GM21515 (cell line): ENCODE data around the gene IL18.
"Not testable (repeated sequence)": the region's sequence is repeated elsewhere in the genome, so short reads cannot be mapped to it uniquely, and the experiment has no call there.

ENCODE experiments used
- ATAC-seq: cut with Tn5 transposase; IDR thresholded peaks from one replicate; pipeline ENCODE4 v1.9.1; 2021; ENCODE audit not compliant: unreplicated experiment

IL18 gene

DNA sequence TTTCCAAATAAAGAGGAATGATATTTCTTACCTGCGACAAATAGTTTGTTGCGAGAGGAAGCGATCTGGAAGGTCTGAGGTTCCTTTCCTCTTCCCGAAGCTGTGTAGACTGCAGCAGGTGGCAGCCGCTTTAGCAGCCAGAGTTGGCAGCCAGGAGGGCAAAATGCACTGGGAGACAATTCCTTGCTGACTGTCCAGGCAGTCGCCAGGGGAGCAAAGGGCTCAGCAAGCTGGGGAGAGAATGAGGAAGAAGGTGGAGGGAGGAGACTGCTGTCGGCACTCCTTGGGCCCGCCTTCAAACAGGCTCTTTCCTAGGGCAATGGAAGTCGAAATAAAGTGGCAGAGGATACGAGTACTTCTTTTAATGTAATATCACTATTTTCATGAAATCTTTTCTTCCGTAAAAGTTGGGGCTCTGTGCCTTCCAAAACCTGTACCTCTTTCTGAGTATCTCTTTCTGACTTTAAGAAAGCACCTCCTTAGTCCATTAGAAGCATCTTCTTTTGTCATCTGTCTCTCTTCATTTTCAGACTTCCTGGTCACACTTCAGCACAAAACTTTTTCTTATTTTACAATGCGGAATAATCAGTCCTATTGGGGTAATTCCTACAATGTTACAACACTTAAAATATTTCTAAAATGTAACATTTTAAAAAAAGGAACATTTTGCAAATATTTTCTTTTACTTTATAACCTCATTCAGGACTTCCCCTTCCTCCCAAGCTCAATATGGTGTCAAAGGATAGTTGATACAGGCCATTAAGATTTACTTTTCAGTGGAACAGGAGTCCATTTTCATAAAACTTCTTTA is at the start of gene IL18:
Gene IL18, minus strand, starts transcription at position 220 of the 811 bp plus-strand sequence. CDS start 9,041 bp downstream, outside the sequence.
- ATAC-seq, result no peak

DNA sequence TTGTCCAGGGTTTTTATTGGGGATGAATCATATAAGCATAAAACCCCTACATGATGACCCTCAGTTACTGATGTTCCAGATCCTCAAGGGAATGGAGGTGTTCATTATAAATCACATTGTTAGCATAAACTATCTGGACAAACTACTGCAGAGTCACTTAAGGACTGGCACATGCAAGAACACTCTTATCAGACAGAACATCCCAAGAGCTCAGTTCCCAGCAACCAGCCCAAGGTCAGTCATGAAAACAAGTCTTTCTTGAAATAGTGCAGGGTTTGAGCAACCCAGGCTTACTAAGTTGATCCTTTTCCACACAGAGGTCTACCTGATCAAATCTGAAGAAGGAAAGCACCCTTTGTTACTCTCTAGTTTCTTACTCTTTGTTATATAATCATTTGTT is 48.8 kb upstream of the IL18 start:
- ATAC-seq, result no peak

DNA sequence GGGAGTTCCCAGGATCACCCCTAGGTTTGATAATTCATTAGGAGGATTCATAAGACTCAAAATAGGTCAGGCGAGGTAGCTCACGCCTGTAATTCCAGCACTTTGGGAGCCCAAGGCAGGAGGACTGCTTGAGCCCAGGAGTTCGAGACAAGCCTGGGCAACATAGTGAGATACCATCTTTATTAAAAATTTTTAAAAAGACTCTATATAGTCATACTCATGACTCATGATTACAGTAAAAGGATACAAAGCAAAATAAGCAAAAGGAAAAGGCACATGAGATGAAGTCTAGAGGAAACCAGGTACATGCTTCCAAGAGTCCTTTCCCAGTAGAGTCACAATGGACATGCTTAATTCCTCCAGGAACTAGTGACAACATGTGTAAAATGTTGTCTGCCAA is 48.4 kb upstream of the IL18 start:
- no peak for ATAC-seq

DNA sequence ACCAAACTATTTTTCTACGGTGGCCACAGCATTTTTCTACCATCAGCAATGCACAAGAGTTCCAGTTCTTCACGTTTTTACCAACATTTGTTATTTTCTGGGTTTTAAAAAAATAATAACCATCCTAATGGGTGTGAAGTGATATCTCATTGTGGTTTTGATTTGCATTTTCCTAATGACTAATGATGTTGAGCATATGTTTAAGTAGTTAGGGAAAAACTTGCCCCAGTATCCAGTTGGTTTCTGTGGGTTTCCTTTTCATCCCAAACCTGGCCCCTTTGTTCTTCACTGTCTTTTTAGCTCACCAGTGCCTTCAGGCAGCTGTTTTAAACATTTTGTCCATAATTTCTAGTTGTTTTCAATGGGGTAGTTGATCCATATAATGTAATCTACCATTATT is 47.6 kb upstream of the IL18 start:
- no peak for ATAC-seq

DNA sequence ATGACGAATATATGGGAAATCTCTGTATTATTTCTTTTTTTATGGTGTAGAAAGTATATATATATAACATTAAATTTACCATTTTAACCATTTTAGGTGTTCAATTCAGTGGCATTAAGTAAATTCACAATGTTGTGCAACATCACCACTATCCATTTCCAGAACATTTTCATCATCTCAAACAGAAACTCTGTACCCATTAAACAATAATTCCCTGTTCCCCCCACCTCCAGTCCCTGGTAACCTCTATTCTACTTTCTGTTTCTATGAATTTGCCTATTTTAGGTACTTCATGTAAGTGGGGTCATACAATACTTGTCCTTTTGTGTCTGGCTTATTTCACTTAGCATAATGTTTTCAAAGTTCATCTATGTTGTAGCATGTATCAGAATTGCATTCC is 47.0 kb upstream of the IL18 start:
- ATAC-seq, result no peak

DNA sequence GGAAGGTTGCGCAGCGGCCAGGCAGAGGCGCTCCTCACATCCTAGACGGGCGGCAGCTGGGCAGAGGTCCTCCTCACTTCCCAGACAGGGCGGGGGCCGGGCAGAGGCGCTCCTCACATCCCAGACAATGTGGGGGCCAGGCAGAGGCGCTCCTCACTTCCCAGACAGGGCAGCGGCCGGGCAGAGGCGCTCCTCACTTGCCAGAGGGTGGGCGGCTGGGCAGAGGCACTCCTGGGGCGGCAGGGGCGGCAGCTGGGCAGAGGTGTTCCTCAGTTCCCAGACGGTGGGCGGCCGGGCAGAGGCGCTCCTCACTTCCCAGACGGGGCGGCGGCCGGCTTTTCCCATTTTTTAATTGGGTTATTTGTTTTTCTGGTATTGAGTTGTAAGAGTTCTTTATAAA is 42.2 kb upstream of the IL18 start:
- ATAC-seq, result no peak

DNA sequence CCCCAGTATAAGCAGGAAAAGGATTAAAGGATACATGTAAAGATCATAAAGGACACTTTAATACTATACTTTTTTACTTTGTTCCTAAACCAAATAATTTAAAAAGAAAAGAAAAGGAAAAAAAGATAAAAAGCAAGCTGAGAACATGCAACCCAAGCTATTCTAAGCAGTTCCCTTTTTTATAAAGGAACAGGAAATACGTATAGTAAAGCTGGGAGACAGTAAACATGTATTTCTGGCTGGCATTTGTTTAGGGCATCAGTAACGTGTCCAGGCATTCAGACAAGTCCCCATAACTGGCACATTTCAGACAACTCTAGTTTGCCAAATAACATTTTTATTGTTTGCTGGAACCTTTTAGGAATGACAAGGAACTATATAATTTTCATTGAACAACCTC is 36.4 kb upstream of the IL18 start:
- ATAC-seq, result no peak

DNA sequence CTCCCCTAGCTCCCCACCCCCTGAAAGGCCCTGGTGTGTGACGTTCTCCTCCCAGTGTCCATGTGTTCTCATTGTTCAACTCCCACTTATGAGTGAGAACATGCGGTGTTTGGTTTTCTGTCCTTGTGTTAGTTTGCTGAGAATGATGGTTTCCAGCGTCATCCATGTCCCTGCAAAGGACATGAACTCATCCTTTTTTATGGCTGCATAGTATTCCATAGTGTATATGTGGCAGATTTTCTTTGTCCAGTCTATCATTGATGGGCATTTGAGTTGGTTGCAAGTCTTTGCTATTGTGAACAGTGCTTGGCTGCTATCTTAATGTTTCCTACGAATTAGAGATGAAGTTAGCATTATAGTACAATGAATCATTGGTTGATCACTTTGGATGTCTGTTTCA is 35.2 kb upstream of the IL18 start:
- ATAC-seq, result not testable (repeated sequence)

DNA sequence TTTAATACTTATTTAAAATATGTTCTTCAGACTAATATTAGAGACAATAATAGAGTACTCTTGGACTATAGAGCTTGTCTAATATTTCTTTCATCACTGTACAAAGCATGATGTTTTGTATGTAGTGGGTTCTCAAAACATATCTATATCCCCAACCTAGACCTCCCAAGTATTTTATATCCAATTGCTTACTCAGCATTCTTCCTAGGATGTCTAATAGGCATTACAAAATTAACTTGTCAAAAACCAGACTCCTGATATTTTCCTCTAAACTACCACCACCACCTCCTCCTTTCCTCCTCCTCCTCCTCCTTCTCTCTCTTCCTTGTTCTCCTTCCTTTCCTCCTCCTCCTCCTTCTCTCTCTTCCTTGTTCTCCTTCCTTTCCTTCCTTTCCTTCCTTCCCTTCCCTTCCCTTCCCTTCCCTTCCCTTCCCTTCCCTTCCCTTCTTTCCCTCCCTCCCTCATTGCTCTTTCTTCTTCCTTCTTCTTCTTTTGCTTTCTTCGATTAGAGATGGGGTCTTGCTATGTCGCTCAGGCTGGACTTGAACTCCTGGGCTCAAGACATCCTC is 32.7 kb upstream of the IL18 start:
- no peak for ATAC-seq

DNA sequence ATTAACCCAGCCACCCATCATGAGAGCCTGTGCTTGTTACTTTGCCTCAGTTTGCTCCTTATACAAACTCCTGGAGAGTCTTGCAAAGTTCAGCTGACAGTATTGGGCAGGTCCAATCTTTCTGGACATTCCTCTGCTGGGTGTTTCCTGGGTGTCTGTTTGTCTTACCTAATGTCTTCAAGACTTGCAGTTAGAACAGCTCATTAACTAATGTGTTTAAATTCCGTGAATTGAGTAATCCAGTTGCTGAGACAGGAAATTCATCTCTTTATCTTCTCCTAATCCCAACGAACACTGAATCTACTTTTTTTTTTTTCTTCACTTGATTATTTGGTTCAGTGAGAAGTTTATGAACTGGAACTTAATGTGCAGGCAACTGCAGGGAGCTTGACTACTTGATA is 32.1 kb upstream of the IL18 start:
- ATAC-seq, result no peak

DNA sequence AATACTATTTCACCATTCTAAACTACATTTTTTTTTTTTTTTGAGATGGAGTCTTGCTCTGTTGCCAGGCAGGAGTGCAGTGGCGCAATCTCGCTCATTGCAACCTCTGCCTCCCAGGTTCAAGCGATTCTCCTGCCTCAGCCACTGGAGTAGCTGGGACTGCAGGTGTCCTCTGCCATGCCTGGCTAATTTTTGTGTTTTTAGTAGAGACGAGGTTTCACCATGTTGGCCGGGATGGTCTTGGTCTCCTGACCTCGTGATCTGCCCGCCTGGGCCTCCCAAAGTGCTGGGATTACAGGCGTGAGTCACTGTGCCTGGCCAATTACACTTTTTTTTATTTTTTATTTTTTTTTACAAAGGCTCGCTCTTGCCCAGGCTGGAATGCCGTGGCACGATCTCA is 31.2 kb upstream of the IL18 start:
- not testable (repeated sequence) for ATAC-seq

DNA sequence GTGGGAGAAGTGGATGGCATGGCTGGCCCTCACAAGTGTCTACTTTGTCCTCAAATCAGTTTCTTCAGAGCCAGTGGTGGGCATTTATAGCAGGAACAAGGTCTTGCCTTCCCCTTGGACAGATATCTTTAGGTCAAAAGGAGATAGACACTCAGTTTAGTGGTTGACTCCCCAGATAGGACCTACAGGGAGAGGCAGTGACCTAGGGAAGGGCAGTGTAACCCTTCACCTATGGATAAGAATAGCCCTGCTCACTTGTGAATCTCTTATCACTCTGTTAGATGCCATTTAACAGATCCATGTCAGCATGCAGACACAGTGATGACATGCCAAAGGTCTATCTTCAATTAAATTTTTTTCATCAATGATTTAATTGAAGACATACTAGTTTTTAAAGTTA is 22.4 kb upstream of the IL18 start:
- no peak for ATAC-seq

DNA sequence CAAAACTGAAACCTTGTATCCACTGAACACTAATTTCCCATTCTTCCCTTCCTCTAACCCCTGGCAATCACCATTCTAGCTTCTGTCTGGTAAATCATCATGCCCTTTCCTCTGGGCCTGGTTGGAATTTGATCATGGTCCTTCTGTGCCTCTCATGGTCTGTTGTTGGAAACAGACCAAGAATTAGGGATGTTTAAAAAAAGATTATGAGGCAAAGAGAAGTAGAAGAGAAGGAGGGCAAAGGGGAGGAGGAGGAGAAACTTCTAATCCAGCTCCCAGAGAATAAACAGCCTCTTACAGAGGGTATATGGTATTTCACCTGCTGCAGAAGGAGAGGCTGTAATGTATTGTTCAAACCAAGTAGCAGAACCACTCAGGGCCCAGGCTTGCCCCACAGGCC is 22.0 kb upstream of the IL18 start:
- ATAC-seq, result no peak

DNA sequence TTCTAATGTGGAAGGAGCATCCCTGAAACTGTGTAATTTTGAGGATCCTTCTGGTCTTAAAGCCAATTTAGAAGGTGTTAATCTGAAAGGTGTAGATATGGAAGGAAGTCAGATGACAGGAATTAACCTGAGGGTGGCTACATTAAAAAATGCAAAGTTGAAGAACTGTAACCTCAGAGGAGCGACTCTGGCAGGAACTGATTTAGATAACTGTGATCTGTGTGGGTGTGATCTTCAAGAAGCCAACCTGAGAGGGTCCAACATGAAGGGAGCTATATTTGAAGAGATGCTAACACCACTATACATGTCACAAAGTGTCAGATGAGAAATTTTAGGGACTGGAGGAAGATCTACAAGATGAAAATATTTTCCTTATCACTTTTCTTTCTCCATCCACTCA is 19.0 kb upstream of the IL18 start:
- no peak for ATAC-seq

DNA sequence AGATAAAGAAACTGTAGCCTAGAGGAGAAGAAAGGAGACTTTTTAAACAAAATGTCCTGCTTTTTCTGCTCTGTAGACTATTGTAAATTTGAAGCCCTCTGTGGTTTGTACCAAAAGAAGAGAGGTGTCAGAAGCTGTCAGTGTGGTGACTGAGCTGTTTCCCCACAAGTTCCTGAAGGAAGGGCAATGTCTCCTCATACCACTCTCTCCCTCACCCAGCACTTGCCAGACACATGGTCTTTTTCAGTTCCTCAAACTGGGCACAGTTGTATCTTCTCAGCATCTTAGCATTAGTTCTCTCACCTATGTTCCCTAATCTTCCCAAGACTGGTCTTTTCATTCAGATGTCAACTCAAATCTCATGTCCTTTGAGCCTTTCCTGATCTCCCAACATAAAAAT is 15.7 kb upstream of the IL18 start:
- ATAC-seq, result peak; percentile 59

DNA sequence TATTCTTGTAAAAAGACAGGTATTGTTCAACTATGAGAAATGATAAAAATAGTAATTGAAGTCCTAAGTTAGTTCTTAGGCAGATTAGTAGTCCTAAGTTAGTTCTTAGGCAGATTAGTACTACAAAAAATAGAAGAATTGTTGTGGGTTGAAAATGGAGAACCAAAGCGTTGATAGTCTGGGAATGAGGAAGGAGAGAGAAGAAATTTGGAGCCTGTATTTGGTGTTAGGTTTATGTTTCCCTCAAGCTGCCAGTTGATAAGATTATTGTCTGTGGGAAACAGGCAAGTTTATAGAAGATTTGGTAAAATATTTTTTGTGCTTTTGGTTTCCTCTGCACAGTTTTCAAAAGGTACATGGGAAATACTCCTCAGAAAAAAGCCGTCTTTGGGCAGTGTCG is 15.0 kb upstream of the IL18 start:
- ATAC-seq, result no peak

DNA sequence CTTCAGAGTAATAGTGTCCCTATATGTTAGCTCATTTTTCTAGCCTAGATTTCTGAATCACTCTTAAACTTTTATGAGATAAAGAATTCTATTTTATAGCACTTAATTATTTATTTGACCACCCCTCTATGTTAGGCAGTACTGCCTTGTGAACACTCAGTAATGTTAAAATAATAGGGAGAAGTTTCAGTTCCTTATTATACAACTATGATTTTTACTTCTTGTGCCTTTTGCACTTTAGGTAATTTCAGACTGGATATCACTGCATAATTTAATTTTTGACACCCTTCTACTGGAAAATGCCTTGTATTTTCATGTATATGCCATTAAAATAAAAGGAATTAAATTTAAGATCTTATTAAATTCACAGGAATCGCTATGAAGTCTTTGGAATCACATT is 14.5 kb upstream of the IL18 start:
- no peak for ATAC-seq

DNA sequence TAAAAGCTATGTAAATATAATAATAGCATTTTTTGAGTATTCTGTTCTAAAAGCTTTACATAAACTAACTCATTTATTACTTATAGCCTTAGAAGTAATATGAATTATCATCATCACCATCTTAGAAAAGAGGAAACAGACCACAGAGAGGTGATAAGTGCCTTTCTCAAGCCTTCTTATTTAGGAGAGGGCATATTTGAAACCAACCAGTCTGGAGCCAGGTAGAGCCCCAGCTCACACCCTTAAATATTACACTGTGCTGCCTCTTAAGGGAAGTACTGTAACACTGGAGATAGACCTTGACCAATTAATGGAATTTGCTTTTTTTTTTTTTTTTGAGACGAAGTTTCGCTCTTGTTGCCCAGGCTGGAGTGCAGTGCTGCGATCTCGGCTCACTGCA is 13.7 kb upstream of the IL18 start:
- no peak for ATAC-seq

DNA sequence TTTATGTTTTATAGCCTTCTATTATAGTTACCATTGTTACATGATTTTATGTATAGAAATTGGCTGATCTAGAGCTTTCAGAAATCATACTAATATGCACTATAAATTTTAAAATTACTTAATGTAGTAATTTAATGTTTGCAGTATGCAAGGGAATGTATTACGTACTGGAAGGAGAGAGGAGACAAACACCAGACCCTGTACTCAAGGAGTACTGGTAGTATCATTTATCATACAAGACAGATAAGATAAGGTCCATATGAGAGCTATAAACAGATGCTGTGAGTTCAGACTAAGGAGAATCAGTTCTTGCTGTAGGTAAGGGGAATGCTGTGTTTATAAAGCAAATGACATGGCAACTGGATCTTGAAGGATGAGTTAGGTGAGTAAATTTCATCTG is 12.2 kb upstream of the IL18 start:
- no peak for ATAC-seq

DNA sequence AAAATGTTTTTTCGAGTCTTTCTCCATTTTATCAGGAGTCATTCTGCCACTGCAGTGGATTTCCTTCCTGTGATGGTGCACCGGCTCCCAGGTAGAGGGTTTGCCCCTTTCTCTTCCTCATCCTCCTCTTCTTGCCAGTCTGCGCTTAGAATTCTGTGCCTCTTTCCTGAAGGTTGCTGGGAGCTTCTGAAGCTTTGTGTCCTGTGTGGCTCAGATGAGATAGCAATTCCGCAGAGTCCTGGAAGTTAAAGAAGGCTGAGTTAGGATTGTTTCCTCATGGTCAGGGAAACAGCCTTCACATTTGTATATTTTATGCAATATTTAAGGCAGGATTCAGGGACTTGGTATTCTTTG is 11.7 kb upstream of the IL18 start:
- ATAC-seq, result no peak

DNA sequence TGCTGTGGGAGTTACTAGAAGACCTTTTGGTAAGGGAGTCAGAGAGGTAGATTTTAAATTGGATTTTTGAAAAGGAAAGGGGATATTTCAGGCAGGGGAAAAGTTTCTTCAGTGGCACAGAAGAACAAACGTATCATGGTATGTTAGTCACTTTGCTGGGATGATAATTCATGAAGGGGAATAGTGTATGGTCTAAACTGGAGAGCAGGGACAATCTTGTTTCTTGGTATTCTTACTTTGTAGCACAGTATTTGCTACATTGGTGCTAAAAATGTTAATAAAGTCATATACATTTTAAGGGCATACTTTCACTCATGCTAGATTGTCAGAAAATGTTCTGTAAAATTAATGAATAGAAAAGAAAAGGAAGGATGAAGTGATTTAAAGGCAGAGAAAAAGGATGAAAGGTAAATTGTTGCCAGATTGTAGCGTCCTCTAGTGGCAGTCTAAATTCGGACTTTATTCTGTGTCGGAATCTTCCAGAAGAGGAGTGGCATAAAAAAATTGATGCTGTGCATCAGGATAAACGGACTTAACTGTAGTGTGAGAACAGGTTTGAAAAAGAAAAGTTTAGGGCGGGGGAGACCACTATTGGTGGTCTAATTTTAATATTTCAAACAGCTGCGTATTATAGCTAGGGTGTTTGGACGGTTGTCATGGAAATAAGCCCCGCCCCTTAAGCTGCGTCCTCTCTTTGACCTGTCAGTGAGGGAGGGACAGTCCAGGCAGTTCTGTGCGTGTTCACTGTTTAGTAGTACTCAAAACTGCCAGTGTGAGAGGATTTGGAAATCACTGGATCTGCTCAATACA is 11.1 kb upstream of the IL18 start, which contains the start of gene BCO2:
Gene BCO2, plus strand, starts transcription at position 724 of the 810 bp plus-strand sequence. CDS start 90 bp downstream, outside the sequence.
- no peak for ATAC-seq

DNA sequence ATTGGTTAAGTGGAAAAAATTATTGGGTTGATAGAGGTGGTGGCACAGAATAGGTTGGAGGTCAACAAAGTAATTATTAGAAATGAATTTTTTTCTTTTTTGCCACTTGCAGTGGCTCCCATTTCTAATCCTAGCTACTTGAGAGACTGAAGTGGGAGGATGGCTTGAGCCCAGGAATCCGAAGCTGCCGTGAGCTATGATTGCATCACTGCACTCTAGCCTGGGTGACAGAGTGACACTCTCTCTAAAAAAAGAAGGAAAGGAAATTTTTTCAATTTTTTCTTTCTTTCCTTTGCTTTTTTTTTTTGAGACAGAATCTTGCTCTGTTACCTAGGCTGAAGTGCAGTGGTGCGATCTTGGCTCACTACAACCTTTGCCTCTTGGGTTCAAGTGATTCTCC is 9.3 kb upstream of the IL18 start:
- ATAC-seq, result no peak
